Gastroesophageal sphincter (tissue), 4 donors: ENCODE data around the gene AGXT2. TPM values are rescaled to one million over a fixed set of nuclear protein-coding genes. Genes with fewer than 3 reads are reported as not detected.

Experiments
- ATAC-seq: fragments of 150-250 bp; one replicate; pipeline ENCODE4 v1.9.1; 2016; ENCODE audit warnings: mild to moderate bottlenecking, moderate library complexity
- H3K27ac ChIP-seq, 4 donors: fragments of 200-600 bp; sonication (generic) in 3 of 4; 1 replicate in 3 of 4; 2 replicates in 1 of 4; pipeline ENCODE4 v1.5.1; 2016 to 2019
- H3K27me3 ChIP-seq: fragments of 200-600 bp; sonication (generic); one replicate; pipeline ENCODE4 v1.5.1; 2019
- H3K36me3 ChIP-seq, 2 donors: fragments of 200-600 bp; sonication (generic); one replicate each; pipeline ENCODE4 v1.5.1; 2019; ENCODE audit warnings: control low read depth in 1 of 2
- H3K4me1 ChIP-seq, 3 donors: fragments of 200-600 bp; sonication (generic); 1 replicate in 2 of 3; 2 replicates in 1 of 3; pipeline ENCODE4 v1.5.1; 2016 to 2019; ENCODE audit warnings: control low read depth in 2 of 3
- H3K4me3 ChIP-seq, 2 donors: fragments of 200-600 bp; sonication (generic); one replicate each; pipeline ENCODE4 v1.5.1; 2019; ENCODE audit warnings: mild to moderate bottlenecking in 1 of 2, moderate library complexity in 1 of 2
- H3K9me3 ChIP-seq, 3 donors: fragments of 200-600 bp; sonication (generic); one replicate each; pipeline ENCODE4 v1.5.1; 2017 to 2019; ENCODE audit warnings: control low read depth in 2 of 3
- CTCF ChIP-seq, 4 experiments: fragments of 200-600 bp in 2 of 4; fragments of 450-650 bp in 2 of 4; sonication (generic) in 1 of 4; IDR thresholded peaks; one replicate each; pipeline ENCODE4 v1.5.1; 2017 to 2019; ENCODE audit warnings: antibody characterized with exemption in 4 of 4, mild to moderate bottlenecking in 2 of 4, moderate library complexity in 2 of 4
- EP300 ChIP-seq: sonication (generic); formaldehyde crosslinking; IDR thresholded peaks from one replicate; pipeline ENCODE4 v1.6.1; 2017; ENCODE audit warnings: antibody characterized with exemption, mild to moderate bottlenecking
- POLR2A ChIP-seq, 2 donors: fragments of 450-650 bp; IDR thresholded peaks; one replicate each; pipeline ENCODE4 v1.6.1; 2017; ENCODE audit warnings: antibody characterized with exemption in 2 of 2, mild to moderate bottlenecking in 2 of 2, moderate library complexity in 1 of 2
- POLR2AphosphoS5 ChIP-seq: sonication (generic); formaldehyde crosslinking; IDR thresholded peaks from one replicate; pipeline ENCODE4 v1.6.1; 2017; ENCODE audit warnings: antibody characterized with exemption
- whole genome bisulfite sequencing, 2 donors: methylation state at CpG; one replicate each; pipeline ENCODE4 v1.1.5; 2018; ENCODE audit warnings: low coverage in 1 of 2; 5-methylcytosine and 5-hydroxymethylcytosine counted together
- total RNA-seq, 4 donors: library from RNA; depleted of rRNA; stranded (reverse); fragments of >200 nt; gene quantifications; one replicate each; pipeline ENCODE4 v1.1.0, GENCODE V29; 2016

AGXT2 gene
- total RNA-seq, 4 donors from 2014 or later, result not detected

DNA sequence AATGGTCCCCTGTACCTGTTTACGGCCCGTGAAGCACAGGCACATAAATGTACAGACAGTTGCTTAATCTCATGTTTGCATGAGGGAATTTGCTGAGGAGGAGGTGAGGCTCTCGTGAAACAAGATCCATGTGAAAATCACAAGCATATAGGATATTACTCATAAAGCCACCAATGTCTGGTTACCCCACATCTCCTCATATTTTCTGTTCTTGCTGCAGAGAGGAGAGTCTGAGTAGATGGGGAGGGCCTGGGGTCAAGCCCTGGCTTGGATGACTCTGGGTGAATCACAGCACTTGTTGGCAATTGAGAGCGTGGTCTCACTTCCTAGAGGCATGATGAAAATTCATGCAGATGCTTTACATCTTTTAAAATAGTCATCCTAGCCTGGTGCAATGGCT lies 975 bp downstream of the AGXT2 start:
- Histone ChIP-seq H3K9me3 (no peaks in the 10 kb centered on the region), H3K36me3 (no peaks in the 10 kb centered on the region), H3K4me1 (no peaks in the 10 kb centered on the region), H3K27me3 (peaks cover 9% of the 10 kb centered on the region), H3K27ac (no peak overlapping the region), H3K4me3 (no peak overlapping the region)
- ATAC-seq, result no peak
- no peak for TF ChIP-seq POLR2AphosphoS5
- TF ChIP-seq CTCF (IDR thresholded peaks at IDR 0.05), result no peak
- 89 to 93% methylated on average over 3 to 4 of the region's 4 CpGs for WGBS, 2 donors

- Histone ChIP-seq H3K27ac (no peak overlapping the region), H3K4me3 (no peak overlapping the region), H3K4me1 (no peaks in the 10 kb centered on the region), H3K9me3 (no peaks in the 10 kb centered on the region), H3K36me3 (no peaks in the 10 kb centered on the region), H3K27me3 (peaks cover 9% of the 10 kb centered on the region)
- WGBS, 2 donors, result 36 to 50% methylated on average over 1 of the region's 1 CpG
- ATAC-seq, result no peak
- no peak for TF ChIP-seq CTCF (IDR thresholded peaks at IDR 0.05)
- TF ChIP-seq EP300, result no peak
These were observed 2.5 kb downstream of the AGXT2 start for GRCh38 chr5:35045280-35045679.

GRCh38 chr5:35044649-35045048 lies 3.1 kb downstream of the AGXT2 start:
- no peak for TF ChIP-seq POLR2A (IDR thresholded peaks at IDR 0.05)
- TF ChIP-seq EP300, result no peak
- TF ChIP-seq POLR2AphosphoS5, result no peak
- TF ChIP-seq CTCF (IDR thresholded peaks at IDR 0.05), result no peak
- Histone ChIP-seq H3K27ac (no peak overlapping the region), H3K27me3 (peaks cover 9% of the 10 kb centered on the region), H3K36me3 (no peaks in the 10 kb centered on the region), H3K4me3 (no peak overlapping the region), H3K9me3 (no peaks in the 10 kb centered on the region), H3K4me1 (no peaks in the 10 kb centered on the region)
- no peak for ATAC-seq
- WGBS, 2 donors, result 90% methylated on average over 2 of the region's 4 CpGs; no CpG with 5 or more reads in 1 of the 2 donors

GRCh38 chr5:35042781-35043180 lies 5.0 kb downstream of the AGXT2 start:
- ATAC-seq, result no peak
- Histone ChIP-seq H3K4me3 (no peak overlapping the region), H3K9me3 (no peaks in the 10 kb centered on the region), H3K36me3 (no peaks in the 10 kb centered on the region), H3K27me3 (peaks cover 9% of the 10 kb centered on the region), H3K4me1 (no peaks in the 10 kb centered on the region), H3K27ac (no peak overlapping the region)
- TF ChIP-seq CTCF (IDR thresholded peaks at IDR 0.05) (no peak), POLR2AphosphoS5 (no peak), EP300 (no peak), POLR2A (IDR thresholded peaks at IDR 0.05) (no peak)
- WGBS, 2 donors, result 64 to 84% methylated on average over 4 of the region's 4 CpGs

GRCh38 chr5:35041261-35041660 lies 6.5 kb downstream of the AGXT2 start:
- no peaks in the 10 kb centered on the region for H3K9me3 ChIP-seq
- peaks cover 9% of the 10 kb centered on the region for H3K27me3 ChIP-seq
- no peaks in the 10 kb centered on the region for H3K36me3 ChIP-seq
- H3K4me1 ChIP-seq, result no peaks in the 10 kb centered on the region
- ATAC-seq, result no peak
- no peak overlapping the region for H3K4me3 ChIP-seq
- no peak overlapping the region for H3K27ac ChIP-seq
- TF ChIP-seq CTCF (IDR thresholded peaks at IDR 0.05) (no peak), POLR2AphosphoS5 (no peak), POLR2A (IDR thresholded peaks at IDR 0.05) (no peak), EP300 (no peak)
- 28 to 57% methylated on average over 2 to 3 of the region's 3 CpGs for WGBS, 2 donors
